Retinal pigment epithelial cell (primary cell): Measurements from ENCODE around the gene DAB2IP.
"Not testable (repeated sequence)": the region's sequence is repeated elsewhere in the genome, so short reads cannot be mapped to it uniquely, and the experiment has no call there.

Source experiments
- DNase-seq: peaks from one replicate; pipeline ENCODE4 v3.0.0-alpha.2; 2010; ENCODE audit warnings: low read depth
- H3K4me3 ChIP-seq: 2 replicates; pipeline ENCODE4 v1.5.1; 2011; ENCODE audit warnings: mild to moderate bottlenecking, low read length, control low read depth, moderate library complexity
- TF ChIP-seq, protein P1 (sequence below): conservative IDR thresholded peaks from 2 replicates; pipeline ENCODE4 v1.5.1; 2011; ENCODE audit warnings: low read depth, low read length, control low read depth, inconsistent platforms

Gene DAB2IP

GRCh38 chr9:121638901-121639592, 12.4 kb upstream of the DAB2IP start:
- H3K4me3 ChIP-seq: no peak overlapping the region
- DNase-seq: no peak
- TF ChIP-seq, protein P1, sequence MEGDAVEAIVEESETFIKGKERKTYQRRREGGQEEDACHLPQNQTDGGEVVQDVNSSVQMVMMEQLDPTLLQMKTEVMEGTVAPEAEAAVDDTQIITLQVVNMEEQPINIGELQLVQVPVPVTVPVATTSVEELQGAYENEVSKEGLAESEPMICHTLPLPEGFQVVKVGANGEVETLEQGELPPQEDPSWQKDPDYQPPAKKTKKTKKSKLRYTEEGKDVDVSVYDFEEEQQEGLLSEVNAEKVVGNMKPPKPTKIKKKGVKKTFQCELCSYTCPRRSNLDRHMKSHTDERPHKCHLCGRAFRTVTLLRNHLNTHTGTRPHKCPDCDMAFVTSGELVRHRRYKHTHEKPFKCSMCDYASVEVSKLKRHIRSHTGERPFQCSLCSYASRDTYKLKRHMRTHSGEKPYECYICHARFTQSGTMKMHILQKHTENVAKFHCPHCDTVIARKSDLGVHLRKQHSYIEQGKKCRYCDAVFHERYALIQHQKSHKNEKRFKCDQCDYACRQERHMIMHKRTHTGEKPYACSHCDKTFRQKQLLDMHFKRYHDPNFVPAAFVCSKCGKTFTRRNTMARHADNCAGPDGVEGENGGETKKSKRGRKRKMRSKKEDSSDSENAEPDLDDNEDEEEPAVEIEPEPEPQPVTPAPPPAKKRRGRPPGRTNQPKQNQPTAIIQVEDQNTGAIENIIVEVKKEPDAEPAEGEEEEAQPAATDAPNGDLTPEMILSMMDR: no peak

- no peak for DNase-seq
- TF ChIP-seq, protein P1: no peak
- H3K4me3 ChIP-seq: no peak overlapping the region
These were observed 11.8 kb upstream of the DAB2IP start for GRCh38 chr9:121639619-121640018.

GRCh38 chr9:121640076-121640475, 11.4 kb upstream of the DAB2IP start:
- DNase-seq: no peak
- H3K4me3 ChIP-seq: no peak overlapping the region
- TF ChIP-seq, protein P1: peak; percentile 78

DNA sequence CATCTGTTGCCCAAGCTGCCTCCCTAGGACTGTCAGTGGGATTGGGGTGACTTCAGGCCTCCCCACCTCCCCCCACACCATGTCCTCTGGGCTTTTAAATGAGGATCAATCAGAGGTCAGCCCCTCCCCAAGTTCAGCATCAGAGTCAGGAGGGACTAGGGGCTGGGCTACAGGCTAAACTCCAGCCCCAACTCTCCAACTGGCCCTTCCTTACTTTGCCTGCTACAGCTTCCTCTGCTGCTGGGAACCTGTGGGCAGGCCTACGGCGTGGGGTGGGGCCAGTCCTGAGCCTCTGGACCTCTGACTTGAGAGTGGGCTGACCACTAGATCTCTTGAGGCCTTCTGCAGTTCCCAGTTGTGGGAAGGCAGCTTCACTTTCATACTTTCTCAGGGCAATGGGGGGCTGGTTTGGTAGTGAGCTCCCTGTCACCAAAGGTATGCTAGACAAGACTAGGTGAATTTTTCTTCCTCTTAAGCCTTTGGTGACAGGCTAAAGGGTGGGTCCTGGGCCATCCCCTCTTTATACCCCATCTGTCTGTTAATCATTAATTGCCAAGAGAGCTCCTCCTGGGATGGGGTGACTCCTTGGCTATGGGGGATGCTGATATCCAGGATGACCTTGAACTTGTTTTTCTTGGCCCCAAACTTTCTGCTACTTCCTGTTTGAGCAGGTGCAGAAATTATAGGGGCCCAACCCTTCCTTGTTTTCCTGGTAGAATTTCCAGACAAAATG, 10.8 kb upstream of the DAB2IP start:
- H3K4me3 ChIP-seq: no peak overlapping the region
- TF ChIP-seq, protein P1: no peak
- no peak for DNase-seq

GRCh38 chr9:121641224-121641611, 10.2 kb upstream of the DAB2IP start:
- TF ChIP-seq, protein P1: no peak
- no peak for DNase-seq
- H3K4me3 ChIP-seq: no peak overlapping the region

DNA sequence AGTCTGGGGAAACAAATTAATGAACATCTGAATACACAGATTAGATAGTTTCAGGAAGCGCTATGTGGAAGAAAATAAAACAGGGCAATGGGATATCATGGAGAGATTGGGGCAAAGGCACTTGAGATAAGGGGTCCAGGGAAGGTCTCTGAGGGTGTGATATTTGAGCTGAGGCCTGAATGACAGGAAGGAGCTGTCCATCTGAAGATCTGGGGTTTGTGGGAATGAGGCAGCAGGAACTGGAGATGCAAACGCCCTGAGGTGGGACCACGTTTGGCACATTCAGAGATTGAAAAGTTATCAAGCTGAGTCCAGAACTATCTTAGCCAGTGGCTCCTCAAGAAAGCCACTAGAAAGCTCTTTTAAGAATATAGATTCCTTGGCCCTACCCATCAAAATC, 8.7 kb upstream of the DAB2IP start:
- TF ChIP-seq, protein P1: no peak
- no peak overlapping the region for H3K4me3 ChIP-seq
- DNase-seq: no peak

DNA sequence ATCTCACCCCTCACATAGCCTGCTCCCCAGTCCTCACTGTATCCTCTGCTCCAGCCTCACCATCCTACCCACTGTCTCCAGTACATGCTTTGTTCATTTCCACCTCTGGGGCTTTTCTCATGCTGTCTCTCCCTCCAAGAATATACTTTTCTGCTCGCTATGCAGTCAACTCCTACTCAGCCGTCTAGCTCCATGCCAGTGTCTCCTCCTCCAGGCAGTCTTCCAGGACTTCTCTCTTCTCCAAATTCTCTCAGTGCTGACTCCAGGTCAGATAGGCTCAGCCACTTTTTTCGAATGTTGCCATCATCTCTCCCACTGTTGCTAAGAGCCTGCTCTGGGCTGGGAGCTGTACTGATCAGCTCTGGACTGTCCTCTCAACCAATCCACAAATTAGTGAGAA, 8.0 kb upstream of the DAB2IP start:
- TF ChIP-seq, protein P1: no peak
- DNase-seq: no peak
- H3K4me3 ChIP-seq: no peak overlapping the region

GRCh38 chr9:121644040-121644439, 7.4 kb upstream of the DAB2IP start:
- H3K4me3 ChIP-seq, DNase-seq: not testable (repeated sequence)
